GM21786 (cell line): ENCODE results near the gene GPD1L.
A peak's percentile ranks its signal among the peaks of the same experiment; 100 is the strongest.

Experiments used
- ATAC-seq: cut with Tn5 transposase; IDR thresholded peaks from one replicate; pipeline ENCODE4 v1.9.1; 2021; ENCODE audit not compliant: unreplicated experiment

GPD1L gene

GRCh38 chr3:32136703-32137102 lies 30.3 kb downstream of the GPD1L start:
- ATAC-seq = no peak

GRCh38 chr3:32137870-32138269 lies 31.4 kb downstream of the GPD1L start:
- ATAC-seq = no peak

- no peak for ATAC-seq
Observed at GRCh38 chr3:32138545-32139104, 32.2 kb downstream of the GPD1L start.

GRCh38 chr3:32140943-32141342 lies 34.5 kb downstream of the GPD1L start:
- ATAC-seq = no peak

GRCh38 chr3:32143849-32144757 lies 37.7 kb downstream of the GPD1L start:
- ATAC-seq = peak; percentile 75

GRCh38 chr3:32146746-32147211 lies 40.4 kb downstream of the GPD1L start:
- ATAC-seq = no peak

GRCh38 chr3:32147509-32147908 lies 41.1 kb downstream of the GPD1L start:
- ATAC-seq = no peak

GRCh38 chr3:32147933-32148332 lies 41.5 kb downstream of the GPD1L start:
- no peak for ATAC-seq

GRCh38 chr3:32148351-32148750 lies 41.9 kb downstream of the GPD1L start:
- ATAC-seq = no peak

- no peak for ATAC-seq
Observed at GRCh38 chr3:32153414-32154204, 47.2 kb downstream of the GPD1L start.

GRCh38 chr3:32154205-32154579 lies 47.8 kb downstream of the GPD1L start:
- ATAC-seq = no peak

- no peak for ATAC-seq
Observed at GRCh38 chr3:32155117-32155516, 48.7 kb downstream of the GPD1L start.

GRCh38 chr3:32157600-32158264 lies 51.3 kb downstream of the GPD1L start:
- no peak for ATAC-seq

GRCh38 chr3:32160706-32161214 lies 54.3 kb downstream of the GPD1L start:
- ATAC-seq = no peak

- no peak for ATAC-seq
Observed at GRCh38 chr3:32165442-32165841, 59.0 kb downstream of the GPD1L start.

- ATAC-seq = no peak
Observed at GRCh38 chr3:32166654-32167053, 60.2 kb downstream of the GPD1L start.

GRCh38 chr3:32172420-32172819 lies 66.0 kb downstream of the GPD1L start:
- no peak for ATAC-seq

GRCh38 chr3:32175607-32176197 lies 69.3 kb downstream of the GPD1L start:
- no peak for ATAC-seq

GRCh38 chr3:32176989-32177701 lies 70.7 kb downstream of the GPD1L start:
- peak; percentile 38 for ATAC-seq

GRCh38 chr3:32177702-32178198 lies 71.3 kb downstream of the GPD1L start:
- peak; percentile 73 for ATAC-seq
